ENCODE measurements around the gene DCHS1. TPM values are rescaled to one million over a fixed set of nuclear protein-coding genes. Genes with fewer than 3 reads are reported as not detected.

Gene DCHS1
- total RNA-seq, 1 donor from 2014 or later: 61.8 TPM

GRCh38 chr11:6670202-6670830, 14.7 kb upstream of the DCHS1 start:
- DNase-seq: no peak

- peak; percentile 54 for DNase-seq
Measured at GRCh38 chr11:6667733-6668374, 12.2 kb upstream of the DCHS1 start.

- no peak for DNase-seq
Measured at GRCh38 chr11:6666302-6667183, 10.9 kb upstream of the DCHS1 start.

- no peak for DNase-seq
Measured at GRCh38 chr11:6664551-6664950, 8.9 kb upstream of the DCHS1 start.

- no peak for DNase-seq
Measured at GRCh38 chr11:6663794-6664469, 8.3 kb upstream of the DCHS1 start.

GRCh38 chr11:6660712-6661111, 5.1 kb upstream of the DCHS1 start:
- DNase-seq: no peak

GRCh38 chr11:6658647-6659046, 3.0 kb upstream of the DCHS1 start:
- no peak for DNase-seq

- no peak for DNase-seq
Measured at GRCh38 chr11:6657346-6657745, 1.7 kb upstream of the DCHS1 start.

GRCh38 chr11:6656936-6657335, 1.3 kb upstream of the DCHS1 start:
- DNase-seq: no peak

GRCh38 chr11:6656584-6656915, 941 bp upstream of the DCHS1 start:
- DNase-seq: no peak

- DNase-seq: peak; percentile 46
Measured at GRCh38 chr11:6655020-6655789, 404 bp downstream of the DCHS1 start.

GRCh38 chr11:6654281-6655019, 1.2 kb downstream of the DCHS1 start:
- no peak for DNase-seq

GRCh38 chr11:6653656-6654055, 2.0 kb downstream of the DCHS1 start:
- DNase-seq: no peak

- DNase-seq: no peak
Measured at GRCh38 chr11:6653097-6653496, 2.5 kb downstream of the DCHS1 start.

- DNase-seq: no peak
Measured at GRCh38 chr11:6652182-6652581, 3.4 kb downstream of the DCHS1 start.

- DNase-seq: no peak
Measured at GRCh38 chr11:6650980-6651379, 4.6 kb downstream of the DCHS1 start.

- DNase-seq: no peak
Measured at GRCh38 chr11:6650104-6650503, 5.5 kb downstream of the DCHS1 start.

GRCh38 chr11:6648501-6648900, 7.1 kb downstream of the DCHS1 start:
- no peak for DNase-seq

GRCh38 chr11:6647836-6648235, 7.8 kb downstream of the DCHS1 start:
- no peak for DNase-seq

GRCh38 chr11:6646918-6647679, 8.5 kb downstream of the DCHS1 start:
- peak; percentile 69 for DNase-seq

- DNase-seq: no peak
Measured at GRCh38 chr11:6646576-6646917, 9.1 kb downstream of the DCHS1 start.
